Measurements from ENCODE around the gene DNAJB1. TPM values are rescaled to one million over a fixed set of nuclear protein-coding genes. Genes with fewer than 3 reads are reported as not detected.
A peak's percentile ranks its signal among the peaks of the same experiment; 100 is the strongest.

The DNAJB1 gene
- total and polyA plus RNA-seq, 2 of the 13 experiments (the other 11 are each of a cell fraction or from before 2014, with no cell fraction given) = 87.5 to 97.3 TPM

DNA sequence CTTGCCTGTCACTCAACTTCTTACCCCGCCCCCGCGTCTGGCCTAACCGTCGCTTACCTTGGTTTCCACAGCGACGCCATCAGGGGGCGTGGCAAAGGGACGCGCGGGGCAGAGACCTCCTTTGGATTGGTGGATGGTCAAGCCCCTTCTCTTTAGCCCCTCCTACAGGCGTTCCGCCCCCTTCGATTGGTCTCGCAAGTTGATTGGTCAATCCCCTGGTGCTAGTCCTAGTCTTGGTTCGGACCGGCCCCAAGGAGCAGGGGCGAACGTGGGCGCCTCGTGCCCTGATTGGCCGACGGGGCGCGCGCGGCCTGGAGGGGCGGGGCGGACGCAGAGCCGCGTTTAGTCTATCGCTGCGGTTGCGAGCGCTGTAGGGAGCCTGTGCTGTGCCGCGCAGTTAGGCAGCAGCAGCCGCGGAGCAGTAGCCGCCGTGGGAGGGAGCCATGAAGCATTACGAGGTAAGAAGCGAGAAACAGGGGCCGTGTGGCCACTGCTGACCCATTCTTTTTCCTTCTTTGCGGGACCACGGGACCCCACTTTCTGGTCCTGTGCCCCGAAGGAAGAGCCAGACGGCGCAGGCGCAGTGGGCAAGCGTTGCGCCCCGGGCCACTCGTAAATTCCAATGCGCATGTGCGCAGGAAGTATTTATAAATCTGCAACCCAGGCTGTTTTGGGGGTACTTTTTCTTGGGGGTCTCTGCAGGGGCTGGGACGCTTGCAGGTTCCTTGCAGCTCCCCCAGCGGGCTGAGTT, 11.2 kb upstream of the DNAJB1 start, which contains the start of gene TECR (continued):
- TF ChIP-seq, protein P1, sequence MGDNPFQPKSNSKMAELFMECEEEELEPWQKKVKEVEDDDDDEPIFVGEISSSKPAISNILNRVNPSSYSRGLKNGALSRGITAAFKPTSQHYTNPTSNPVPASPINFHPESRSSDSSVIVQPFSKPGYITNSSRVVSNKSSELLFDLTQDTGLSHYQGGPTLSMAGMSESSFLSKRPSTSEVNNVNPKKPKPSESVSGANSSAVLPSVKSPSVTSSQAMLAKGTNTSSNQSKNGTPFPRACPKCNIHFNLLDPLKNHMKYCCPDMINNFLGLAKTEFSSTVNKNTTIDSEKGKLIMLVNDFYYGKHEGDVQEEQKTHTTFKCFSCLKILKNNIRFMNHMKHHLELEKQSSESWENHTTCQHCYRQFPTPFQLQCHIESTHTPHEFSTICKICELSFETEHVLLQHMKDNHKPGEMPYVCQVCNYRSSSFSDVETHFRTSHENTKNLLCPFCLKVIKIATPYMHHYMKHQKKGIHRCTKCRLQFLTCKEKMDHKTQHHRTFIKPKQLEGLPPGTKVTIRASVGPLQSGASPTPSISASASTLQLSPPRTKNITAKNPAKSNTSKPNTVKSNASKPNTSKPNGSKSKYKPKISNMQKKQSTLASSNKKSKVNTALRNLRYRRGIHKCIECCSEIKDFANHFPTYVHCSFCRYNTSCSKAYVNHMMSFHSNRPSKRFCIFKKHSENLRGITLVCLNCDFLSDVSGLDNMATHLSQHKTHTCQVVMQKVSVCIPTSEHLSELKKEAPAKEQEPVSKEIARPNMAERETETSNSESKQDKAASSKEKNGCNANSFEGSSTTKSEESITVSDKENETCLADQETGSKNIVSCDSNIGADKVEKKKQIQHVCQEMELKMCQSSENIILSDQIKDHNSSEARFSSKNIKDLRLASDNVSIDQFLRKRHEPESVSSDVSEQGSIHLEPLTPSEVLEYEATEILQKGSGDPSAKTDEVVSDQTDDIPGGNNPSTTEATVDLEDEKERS (CRISPR knock-in tag; IDR thresholded peaks at IDR 0.05) = 0 out of 2 replicates have a peak, but pooled peaks have one; percentile 50
- no peak for TF ChIP-seq HNRNPUL1 (IDR thresholded peaks at IDR 0.05; ENCODE audit: low read depth, low read length)
- TF ChIP-seq, protein P2, sequence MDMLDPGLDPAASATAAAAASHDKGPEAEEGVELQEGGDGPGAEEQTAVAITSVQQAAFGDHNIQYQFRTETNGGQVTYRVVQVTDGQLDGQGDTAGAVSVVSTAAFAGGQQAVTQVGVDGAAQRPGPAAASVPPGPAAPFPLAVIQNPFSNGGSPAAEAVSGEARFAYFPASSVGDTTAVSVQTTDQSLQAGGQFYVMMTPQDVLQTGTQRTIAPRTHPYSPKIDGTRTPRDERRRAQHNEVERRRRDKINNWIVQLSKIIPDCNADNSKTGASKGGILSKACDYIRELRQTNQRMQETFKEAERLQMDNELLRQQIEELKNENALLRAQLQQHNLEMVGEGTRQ (IDR thresholded peaks at IDR 0.05; ENCODE audit: low read depth, low read length) = no peak
- TF ChIP-seq, protein P2 (CRISPR knock-in tag; IDR thresholded peaks at IDR 0.05; ENCODE audit: borderline replicate concordance) = peak; percentile 62; the same call in 1 of the 2 replicates
- TF ChIP-seq ZBTB8A (CRISPR knock-in tag; IDR thresholded peaks at IDR 0.05; ENCODE audit: borderline replicate concordance, low read depth) = no peak
- TF ChIP-seq GABPB1 (CRISPR knock-in tag; IDR thresholded peaks at IDR 0.05) = peak; percentile 75
- peak; percentile 73 for TF ChIP-seq HDAC1 (CRISPR knock-in tag; IDR thresholded peaks at IDR 0.05)
- TF ChIP-seq ZBTB20 (CRISPR knock-in tag; IDR thresholded peaks at IDR 0.05; ENCODE audit: borderline replicate concordance, low read depth) = no peak; the same call in 1 of the 2 replicates
- TF ChIP-seq, protein P3, sequence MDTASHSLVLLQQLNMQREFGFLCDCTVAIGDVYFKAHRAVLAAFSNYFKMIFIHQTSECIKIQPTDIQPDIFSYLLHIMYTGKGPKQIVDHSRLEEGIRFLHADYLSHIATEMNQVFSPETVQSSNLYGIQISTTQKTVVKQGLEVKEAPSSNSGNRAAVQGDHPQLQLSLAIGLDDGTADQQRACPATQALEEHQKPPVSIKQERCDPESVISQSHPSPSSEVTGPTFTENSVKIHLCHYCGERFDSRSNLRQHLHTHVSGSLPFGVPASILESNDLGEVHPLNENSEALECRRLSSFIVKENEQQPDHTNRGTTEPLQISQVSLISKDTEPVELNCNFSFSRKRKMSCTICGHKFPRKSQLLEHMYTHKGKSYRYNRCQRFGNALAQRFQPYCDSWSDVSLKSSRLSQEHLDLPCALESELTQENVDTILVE (CRISPR knock-in tag; IDR thresholded peaks at IDR 0.05) = no peak
- TF ChIP-seq, protein P4, sequence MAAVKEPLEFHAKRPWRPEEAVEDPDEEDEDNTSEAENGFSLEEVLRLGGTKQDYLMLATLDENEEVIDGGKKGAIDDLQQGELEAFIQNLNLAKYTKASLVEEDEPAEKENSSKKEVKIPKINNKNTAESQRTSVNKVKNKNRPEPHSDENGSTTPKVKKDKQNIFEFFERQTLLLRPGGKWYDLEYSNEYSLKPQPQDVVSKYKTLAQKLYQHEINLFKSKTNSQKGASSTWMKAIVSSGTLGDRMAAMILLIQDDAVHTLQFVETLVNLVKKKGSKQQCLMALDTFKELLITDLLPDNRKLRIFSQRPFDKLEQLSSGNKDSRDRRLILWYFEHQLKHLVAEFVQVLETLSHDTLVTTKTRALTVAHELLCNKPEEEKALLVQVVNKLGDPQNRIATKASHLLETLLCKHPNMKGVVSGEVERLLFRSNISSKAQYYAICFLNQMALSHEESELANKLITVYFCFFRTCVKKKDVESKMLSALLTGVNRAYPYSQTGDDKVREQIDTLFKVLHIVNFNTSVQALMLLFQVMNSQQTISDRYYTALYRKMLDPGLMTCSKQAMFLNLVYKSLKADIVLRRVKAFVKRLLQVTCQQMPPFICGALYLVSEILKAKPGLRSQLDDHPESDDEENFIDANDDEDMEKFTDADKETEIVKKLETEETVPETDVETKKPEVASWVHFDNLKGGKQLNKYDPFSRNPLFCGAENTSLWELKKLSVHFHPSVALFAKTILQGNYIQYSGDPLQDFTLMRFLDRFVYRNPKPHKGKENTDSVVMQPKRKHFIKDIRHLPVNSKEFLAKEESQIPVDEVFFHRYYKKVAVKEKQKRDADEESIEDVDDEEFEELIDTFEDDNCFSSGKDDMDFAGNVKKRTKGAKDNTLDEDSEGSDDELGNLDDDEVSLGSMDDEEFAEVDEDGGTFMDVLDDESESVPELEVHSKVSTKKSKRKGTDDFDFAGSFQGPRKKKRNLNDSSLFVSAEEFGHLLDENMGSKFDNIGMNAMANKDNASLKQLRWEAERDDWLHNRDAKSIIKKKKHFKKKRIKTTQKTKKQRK (IDR thresholded peaks at IDR 0.05; ENCODE audit: low read length) = no peak
- peak; percentile 97 to 99 for TF ChIP-seq POLR2A (IDR thresholded peaks at IDR 0.05; ENCODE audit: insufficient read depth in 1 of 2, low read depth in 2 of 2, low read length in 2 of 2)
- TF ChIP-seq BRD4 (CRISPR knock-in tag; IDR thresholded peaks at IDR 0.05) = no peak
- TF ChIP-seq ZNF678 (CRISPR knock-in tag; IDR thresholded peaks at IDR 0.05) = no peak
- TF ChIP-seq, protein P5, sequence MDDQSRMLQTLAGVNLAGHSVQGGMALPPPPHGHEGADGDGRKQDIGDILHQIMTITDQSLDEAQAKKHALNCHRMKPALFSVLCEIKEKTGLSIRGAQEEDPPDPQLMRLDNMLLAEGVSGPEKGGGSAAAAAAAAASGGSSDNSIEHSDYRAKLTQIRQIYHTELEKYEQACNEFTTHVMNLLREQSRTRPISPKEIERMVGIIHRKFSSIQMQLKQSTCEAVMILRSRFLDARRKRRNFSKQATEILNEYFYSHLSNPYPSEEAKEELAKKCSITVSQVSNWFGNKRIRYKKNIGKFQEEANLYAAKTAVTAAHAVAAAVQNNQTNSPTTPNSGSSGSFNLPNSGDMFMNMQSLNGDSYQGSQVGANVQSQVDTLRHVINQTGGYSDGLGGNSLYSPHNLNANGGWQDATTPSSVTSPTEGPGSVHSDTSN (CRISPR knock-in tag; IDR thresholded peaks at IDR 0.05; ENCODE audit: borderline replicate concordance) = no peak
- peak; percentile 43; the same call in 1 of the 2 replicates for TF ChIP-seq SMAD3 (CRISPR knock-in tag; IDR thresholded peaks at IDR 0.05)
- no peak for TF ChIP-seq ZBTB42 (CRISPR knock-in tag; IDR thresholded peaks at IDR 0.05)
- TF ChIP-seq ZC3H4 (CRISPR knock-in tag; IDR thresholded peaks at IDR 0.05; ENCODE audit: borderline replicate concordance) = no peak
- TF ChIP-seq TOE1 (CRISPR knock-in tag; IDR thresholded peaks at IDR 0.05) = peak; percentile 42; the same call in 1 of the 2 replicates
- no peak for TF ChIP-seq TBP (CRISPR knock-in tag; IDR thresholded peaks at IDR 0.05)
